Memory B cell (primary cell): ENCODE results near the gene DEF6.
A peak's percentile ranks its signal among the peaks of the same experiment; 100 is the strongest.

Experiments
- ATAC-seq: fragments of 150-1000 bp; cut with Tn5 transposase; 2 replicates; pipeline ENCODE4 v1.10.0; 2021; ENCODE audit warnings: low read depth, mild to moderate bottlenecking, moderate library complexity
- DNase-seq, 2 donors: peaks; one replicate each; pipeline ENCODE4 v3.0.0; 2022; ENCODE audit warnings: low spot score in 2 of 2
- H3K27ac Mint-ChIP-seq: one replicate; pipeline ENCODE4 v1.8.0; 2022; ENCODE audit warnings: mild to moderate bottlenecking, moderate library complexity, mixed read lengths
- H3K27me3 Mint-ChIP-seq: one replicate; pipeline ENCODE4 v1.8.0; 2022; ENCODE audit warnings: mixed read lengths
- H3K36me3 Mint-ChIP-seq: one replicate; pipeline ENCODE4 v1.8.0; 2022; ENCODE audit warnings: mild to moderate bottlenecking, mixed read lengths
- H3K4me1 Mint-ChIP-seq: one replicate; pipeline ENCODE4 v1.8.0; 2022; ENCODE audit warnings: mixed read lengths
- H3K4me3 Mint-ChIP-seq: one replicate; pipeline ENCODE4 v1.8.0; 2022; ENCODE audit warnings: mild to moderate bottlenecking, moderate library complexity, mixed read lengths
- H3K9me3 Mint-ChIP-seq: one replicate; pipeline ENCODE4 v1.8.0; 2022; ENCODE audit warnings: mixed read lengths

The DEF6 gene

DNA sequence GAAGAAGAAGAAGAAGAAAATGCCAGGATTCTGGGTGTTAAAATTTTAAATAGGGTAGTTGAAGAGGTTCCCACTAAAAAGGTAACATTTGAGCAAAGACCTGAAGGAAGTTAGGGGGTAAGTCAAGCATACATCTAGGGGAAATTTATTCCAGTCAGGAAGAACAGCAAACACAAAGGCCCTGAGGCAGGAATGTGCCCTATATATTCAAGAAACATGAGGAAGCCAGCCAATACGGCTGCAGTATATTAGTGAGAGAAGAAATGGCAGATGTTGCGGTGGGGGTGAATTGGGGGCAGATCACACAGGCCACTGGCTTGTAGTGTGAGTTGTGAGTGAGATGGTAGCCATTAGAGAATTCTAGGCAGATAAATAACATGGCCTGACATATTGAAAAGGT lies 32.1 kb upstream of the DEF6 start:
- Mint-ChIP-seq H3K27ac (no peak overlapping the region), H3K4me1 (peaks cover 33% of the 10 kb centered on the region), H3K4me3 (no peak overlapping the region), H3K36me3 (peaks cover 6% of the 10 kb centered on the region), H3K27me3 (no peaks in the 10 kb centered on the region), H3K9me3 (no peaks in the 10 kb centered on the region)
- no peak for ATAC-seq
- no peak for DNase-seq

DNA sequence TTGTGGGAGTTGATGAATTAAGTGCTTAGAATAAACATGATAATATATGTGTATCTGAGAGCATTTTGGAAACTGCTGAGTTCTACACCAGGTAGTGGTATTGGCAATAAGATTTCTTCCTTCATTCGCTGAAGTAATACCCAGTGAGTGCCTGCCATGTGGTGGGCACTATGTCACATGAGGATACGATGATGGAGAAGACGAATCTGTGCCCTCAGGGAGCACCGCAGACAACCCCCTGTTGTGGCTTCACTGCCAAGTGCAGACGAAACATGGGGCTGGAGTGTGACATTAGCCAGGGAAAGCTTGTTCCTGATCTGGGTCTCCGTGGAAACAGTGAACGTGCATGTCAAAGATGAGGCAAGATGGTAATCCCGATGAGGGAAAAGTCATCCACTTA lies 30.2 kb upstream of the DEF6 start:
- H3K9me3 Mint-ChIP-seq, result no peaks in the 10 kb centered on the region
- H3K27ac Mint-ChIP-seq, result no peak overlapping the region
- ATAC-seq, result no peak

DNA sequence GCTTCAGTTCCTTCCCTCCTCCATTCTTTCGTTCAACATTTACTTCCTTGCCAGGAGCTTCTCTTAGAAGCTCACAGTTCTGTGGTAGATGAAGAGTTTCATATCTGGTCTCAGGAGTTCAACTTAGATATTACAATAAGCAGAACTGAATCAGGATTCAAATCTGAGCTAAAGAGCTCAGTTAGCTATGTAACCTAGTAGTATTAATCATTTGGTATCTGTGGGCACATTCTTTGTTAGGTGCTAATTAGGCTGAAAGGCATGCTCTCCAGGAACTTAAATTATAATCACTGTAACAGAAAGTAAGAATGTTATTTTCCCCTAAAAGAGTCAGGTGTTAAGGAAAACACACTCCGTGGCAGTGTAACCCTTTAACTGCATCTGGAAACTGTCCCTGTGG lies 29.7 kb upstream of the DEF6 start:
- no peaks in the 10 kb centered on the region for H3K27me3 Mint-ChIP-seq
- peaks cover 15% of the 10 kb centered on the region for H3K4me1 Mint-ChIP-seq
- H3K27ac Mint-ChIP-seq, result no peak overlapping the region
- ATAC-seq (no peak), DNase-seq (no peak)
- peaks cover 6% of the 10 kb centered on the region for H3K36me3 Mint-ChIP-seq
- no peaks in the 10 kb centered on the region for H3K9me3 Mint-ChIP-seq
- no peak overlapping the region for H3K4me3 Mint-ChIP-seq

More for the DNA sequence above, 30.2 kb upstream of the DEF6 start:
- peaks cover 20% of the 10 kb centered on the region for H3K4me1 Mint-ChIP-seq
- no peak for DNase-seq
- no peaks in the 10 kb centered on the region for H3K27me3 Mint-ChIP-seq
- H3K36me3 Mint-ChIP-seq, result peaks cover 6% of the 10 kb centered on the region
- H3K4me3 Mint-ChIP-seq, result no peak overlapping the region

DNA sequence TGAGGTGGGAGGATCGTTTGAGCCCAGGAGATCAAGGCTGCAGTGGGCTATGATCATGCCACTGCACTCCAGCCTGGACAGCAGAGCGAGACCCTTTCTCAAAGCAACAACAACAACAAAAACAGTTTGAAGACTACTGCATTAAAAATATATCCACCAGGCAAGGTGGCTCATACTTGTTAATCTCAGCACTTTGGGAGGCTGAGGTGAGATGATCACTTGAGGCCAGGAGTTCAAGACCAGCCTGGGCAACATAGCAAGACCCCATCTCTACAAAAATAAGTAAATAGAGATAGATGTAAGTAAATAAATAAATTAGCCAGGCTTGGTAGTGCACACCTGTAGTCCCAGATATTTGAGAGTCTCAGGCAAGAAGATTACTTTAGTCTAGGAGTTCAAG lies 25.6 kb upstream of the DEF6 start:
- no peak for ATAC-seq
- H3K4me1 Mint-ChIP-seq, result peaks cover 8% of the 10 kb centered on the region
- no peaks in the 10 kb centered on the region for H3K27me3 Mint-ChIP-seq
- no peak for DNase-seq
- H3K4me3 Mint-ChIP-seq, result no peak overlapping the region
- no peaks in the 10 kb centered on the region for H3K9me3 Mint-ChIP-seq
- no peak overlapping the region for H3K27ac Mint-ChIP-seq
- peaks cover 5% of the 10 kb centered on the region for H3K36me3 Mint-ChIP-seq

DNA sequence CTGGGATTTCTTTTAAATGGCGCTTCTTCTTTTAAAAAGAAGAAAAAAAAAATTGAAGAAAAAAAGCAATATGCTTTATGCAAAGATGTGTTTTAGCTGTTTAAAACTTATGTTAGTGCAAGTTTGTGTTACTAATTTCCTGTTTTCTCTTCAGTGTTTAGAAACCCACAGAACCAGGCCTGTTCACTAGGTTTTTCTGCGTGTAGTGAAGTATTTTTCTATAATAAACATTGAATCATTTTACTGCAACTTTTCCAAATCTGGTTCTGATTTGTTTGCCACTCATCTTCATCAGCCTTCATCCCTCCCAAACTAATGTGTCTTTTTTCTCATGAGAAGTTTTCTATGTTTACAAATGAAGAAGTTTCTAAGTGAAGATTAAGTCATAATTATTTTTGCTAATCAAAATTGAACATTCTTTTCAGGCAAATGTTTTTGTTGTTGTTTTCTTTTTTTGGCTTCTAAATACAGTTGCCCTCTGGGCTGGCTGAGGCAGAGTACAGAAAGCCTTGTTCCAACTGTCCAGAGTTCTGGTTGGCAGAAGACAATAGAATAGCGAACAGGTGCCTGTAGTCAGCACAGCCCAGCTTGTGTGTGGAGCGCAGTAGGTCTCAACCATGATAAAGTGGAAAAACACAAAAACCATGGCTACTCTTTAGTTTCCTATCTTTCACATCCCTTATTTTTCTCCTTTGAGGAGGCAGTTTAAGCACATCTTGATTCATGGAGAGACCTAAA lies 23.6 kb upstream of the DEF6 start:
- ATAC-seq (no peak), DNase-seq (no peak)
- no peaks in the 10 kb centered on the region for H3K9me3 Mint-ChIP-seq
- H3K36me3 Mint-ChIP-seq, result peaks cover 3% of the 10 kb centered on the region
- H3K27me3 Mint-ChIP-seq, result no peaks in the 10 kb centered on the region
- H3K4me3 Mint-ChIP-seq, result no peak overlapping the region
- H3K4me1 Mint-ChIP-seq, result peaks cover 11% of the 10 kb centered on the region
- no peak overlapping the region for H3K27ac Mint-ChIP-seq

DNA sequence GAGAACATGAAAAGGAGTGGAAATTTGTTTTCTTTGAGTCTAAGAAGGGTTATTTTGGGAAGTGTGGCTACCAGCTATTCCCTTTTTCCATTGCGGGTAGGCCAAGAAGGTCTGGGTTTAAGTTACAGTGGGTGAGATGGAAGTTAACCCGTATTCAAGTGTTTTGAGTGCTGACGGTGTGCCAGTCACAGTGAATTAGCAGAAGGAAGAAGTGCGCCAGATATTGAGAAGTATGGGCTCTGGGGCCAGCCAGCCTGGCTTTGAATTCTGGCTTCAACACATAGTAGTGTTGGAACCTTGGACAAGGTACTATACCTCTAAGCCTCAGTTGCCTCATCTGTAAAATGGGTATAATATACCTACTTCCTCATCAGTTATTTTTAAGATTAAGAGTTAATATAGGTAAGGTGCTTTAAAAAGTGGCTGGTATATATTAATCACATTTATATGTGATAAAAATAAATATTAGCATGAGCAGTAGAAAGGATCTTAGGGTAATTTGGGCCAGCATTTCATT lies 21.8 kb upstream of the DEF6 start:
- H3K27me3 Mint-ChIP-seq, result no peaks in the 10 kb centered on the region
- peaks cover 1% of the 10 kb centered on the region for H3K36me3 Mint-ChIP-seq
- no peak overlapping the region for H3K4me3 Mint-ChIP-seq
- H3K9me3 Mint-ChIP-seq, result no peaks in the 10 kb centered on the region
- no peak for ATAC-seq
- peak overlapping the region; percentile 35 for H3K27ac Mint-ChIP-seq
- DNase-seq, result no peak
- peaks cover 11% of the 10 kb centered on the region for H3K4me1 Mint-ChIP-seq

DNA sequence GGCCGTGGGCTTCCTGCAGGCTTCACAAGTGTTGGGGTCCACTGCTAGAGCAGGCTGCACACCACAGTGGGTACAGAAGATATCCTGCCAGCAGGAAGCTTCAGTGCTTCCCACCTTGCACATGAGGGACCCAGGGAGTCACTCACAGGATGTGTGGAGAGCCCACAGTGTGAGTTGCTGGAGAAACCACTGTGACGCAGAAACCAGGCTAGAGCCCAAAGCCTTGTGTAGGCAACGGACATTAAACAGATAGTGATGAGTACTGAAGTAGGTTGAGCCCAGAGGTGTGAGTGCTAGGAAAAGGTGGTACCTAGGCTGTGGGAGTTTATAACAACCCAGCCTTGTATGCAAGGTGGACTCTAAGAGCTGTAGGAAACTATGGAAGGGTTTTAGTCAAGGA lies 18.9 kb upstream of the DEF6 start:
- H3K27me3 Mint-ChIP-seq, result no peaks in the 10 kb centered on the region
- H3K9me3 Mint-ChIP-seq, result no peaks in the 10 kb centered on the region
- DNase-seq, result no peak
- no peak for ATAC-seq
- H3K4me1 Mint-ChIP-seq, result peaks cover 11% of the 10 kb centered on the region
- H3K27ac Mint-ChIP-seq, result no peak overlapping the region
- H3K36me3 Mint-ChIP-seq, result peaks cover 13% of the 10 kb centered on the region
- H3K4me3 Mint-ChIP-seq, result no peak overlapping the region

DNA sequence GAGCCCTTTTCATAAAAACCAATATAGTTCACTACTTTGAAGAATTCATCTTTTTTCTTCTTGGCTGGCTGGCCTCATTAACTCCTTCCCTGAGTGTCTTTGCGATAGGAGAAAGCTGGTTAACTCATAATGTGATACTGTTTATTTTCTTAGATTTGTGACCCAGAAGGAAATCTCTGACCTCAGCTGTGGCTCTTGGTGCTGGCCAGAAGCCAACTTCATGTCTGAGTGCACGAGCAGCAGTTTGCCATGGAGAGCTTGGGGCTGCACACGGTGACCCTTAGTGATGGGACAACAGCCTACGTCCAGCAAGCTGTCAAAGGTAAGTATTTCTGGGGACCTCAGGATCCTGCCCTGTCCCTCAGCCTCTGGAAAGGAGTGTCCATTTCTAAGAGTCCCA lies 16.7 kb upstream of the DEF6 start:
- H3K27me3 Mint-ChIP-seq, result no peaks in the 10 kb centered on the region
- H3K36me3 Mint-ChIP-seq, result peaks cover 21% of the 10 kb centered on the region
- H3K4me1 Mint-ChIP-seq, result peaks cover 8% of the 10 kb centered on the region
- ATAC-seq, result no peak
- no peaks in the 10 kb centered on the region for H3K9me3 Mint-ChIP-seq
- H3K4me3 Mint-ChIP-seq, result no peak overlapping the region
- no peak for DNase-seq
- no peak overlapping the region for H3K27ac Mint-ChIP-seq

DNA sequence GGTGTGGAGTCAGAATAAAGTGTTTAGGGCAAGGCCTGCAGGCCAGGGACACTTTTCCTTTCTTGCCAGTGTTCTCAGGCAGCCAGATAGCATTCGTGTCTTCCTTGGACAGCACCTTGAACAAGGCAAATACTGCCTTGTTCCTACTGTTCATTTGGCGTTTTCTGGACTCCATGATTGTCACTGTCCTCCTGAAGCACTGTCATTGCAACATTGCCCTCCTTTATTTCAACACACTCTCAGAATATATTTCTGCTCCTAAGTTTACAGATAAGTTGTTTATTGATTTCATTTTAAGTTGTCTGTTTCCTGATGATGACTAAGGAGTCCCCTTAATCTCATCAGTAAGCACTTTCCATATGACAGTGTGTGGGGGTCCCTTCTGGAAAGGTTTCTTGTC lies 15.1 kb upstream of the DEF6 start:
- Mint-ChIP-seq H3K4me3 (no peak overlapping the region), H3K4me1 (peaks cover 4% of the 10 kb centered on the region), H3K36me3 (peaks cover 31% of the 10 kb centered on the region), H3K27ac (no peak overlapping the region), H3K9me3 (no peaks in the 10 kb centered on the region), H3K27me3 (no peaks in the 10 kb centered on the region)
- ATAC-seq, result no peak
- no peak for DNase-seq

DNA sequence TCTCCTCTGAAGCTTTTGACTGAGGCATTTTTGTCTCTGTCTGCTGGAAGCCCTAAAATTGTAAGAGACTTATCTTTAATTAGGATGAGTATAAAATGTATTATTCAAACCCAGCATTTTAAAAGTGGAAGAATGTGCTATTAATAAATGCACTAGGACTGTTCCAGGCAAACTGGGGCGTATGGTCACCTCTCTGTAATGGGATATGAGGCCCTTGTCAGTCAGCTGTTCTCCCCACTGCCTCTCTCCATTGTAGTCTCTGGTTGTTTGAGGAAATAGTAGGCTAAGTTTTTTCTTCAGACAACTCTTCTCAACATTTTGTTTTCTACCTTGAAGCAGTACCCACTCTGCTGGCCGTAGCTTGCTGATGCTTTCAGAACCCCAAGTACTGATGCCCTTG lies 14.3 kb upstream of the DEF6 start:
- Mint-ChIP-seq H3K27me3 (no peaks in the 10 kb centered on the region), H3K4me1 (peaks cover 4% of the 10 kb centered on the region), H3K36me3 (peaks cover 31% of the 10 kb centered on the region), H3K9me3 (no peaks in the 10 kb centered on the region), H3K27ac (peak overlapping the region; percentile 35), H3K4me3 (no peak overlapping the region)
- ATAC-seq, result no peak
- no peak for DNase-seq

DNA sequence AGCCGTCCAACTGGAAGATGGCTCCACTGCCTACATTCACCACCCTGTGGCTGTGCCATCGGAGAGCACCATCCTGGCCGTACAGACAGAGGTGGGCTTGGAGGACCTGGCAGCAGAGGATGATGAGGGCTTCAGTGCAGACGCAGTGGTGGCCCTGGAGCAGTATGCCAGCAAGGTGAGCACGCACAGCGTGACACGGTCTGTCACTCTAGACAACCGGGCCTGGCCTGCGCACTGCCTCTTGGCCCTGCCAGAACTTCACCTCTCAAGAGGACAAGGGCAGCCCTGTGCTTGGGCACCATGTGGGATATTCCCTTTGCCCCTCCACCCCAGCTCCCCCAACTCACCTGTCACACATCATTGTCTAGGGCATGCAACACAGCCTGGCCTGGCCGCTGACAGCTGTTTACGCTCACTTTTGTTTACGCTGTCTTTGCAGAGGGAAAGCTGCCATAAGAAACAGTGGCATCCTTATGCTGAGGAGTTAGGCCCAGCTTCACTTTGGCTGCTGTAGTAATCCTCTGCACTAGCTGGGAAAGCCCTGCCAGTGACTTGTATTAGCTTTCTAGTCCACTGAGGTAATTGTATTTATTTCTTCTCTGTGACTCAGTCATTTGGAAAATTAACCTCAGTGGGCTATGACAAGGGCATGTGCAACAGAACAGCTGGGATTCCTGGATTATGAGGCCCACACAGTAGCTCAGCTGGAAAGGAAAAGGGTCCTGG lies 9.8 kb upstream of the DEF6 start:
- Mint-ChIP-seq H3K9me3 (no peaks in the 10 kb centered on the region), H3K27ac (no peak overlapping the region), H3K36me3 (peaks cover 46% of the 10 kb centered on the region), H3K27me3 (no peaks in the 10 kb centered on the region), H3K4me1 (peaks cover 9% of the 10 kb centered on the region), H3K4me3 (no peak overlapping the region)
- DNase-seq, result no peak
- no peak for ATAC-seq

DNA sequence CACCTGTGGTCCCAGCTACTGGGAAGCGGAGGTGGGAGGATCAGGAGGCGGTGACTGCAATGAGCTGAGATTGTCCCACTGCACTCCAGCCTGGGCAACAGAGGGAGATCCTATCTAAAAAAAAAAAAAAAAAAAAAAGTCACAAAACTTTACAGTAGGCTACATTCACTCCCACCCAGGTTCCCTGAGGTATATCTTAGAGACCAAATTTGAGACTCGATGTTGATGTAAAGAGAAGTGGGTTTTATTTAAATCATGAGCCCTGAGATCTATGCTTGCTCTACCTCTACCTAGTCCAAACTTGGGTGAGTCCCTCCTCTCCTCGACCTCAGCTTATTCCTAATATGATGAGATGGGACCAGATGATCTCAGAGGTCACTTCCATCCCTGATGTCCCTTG lies 8.8 kb upstream of the DEF6 start:
- Mint-ChIP-seq H3K4me3 (no peak overlapping the region), H3K27ac (no peak overlapping the region), H3K9me3 (no peaks in the 10 kb centered on the region), H3K27me3 (no peaks in the 10 kb centered on the region), H3K4me1 (peaks cover 9% of the 10 kb centered on the region), H3K36me3 (peaks cover 44% of the 10 kb centered on the region)
- DNase-seq (no peak), ATAC-seq (no peak)

DNA sequence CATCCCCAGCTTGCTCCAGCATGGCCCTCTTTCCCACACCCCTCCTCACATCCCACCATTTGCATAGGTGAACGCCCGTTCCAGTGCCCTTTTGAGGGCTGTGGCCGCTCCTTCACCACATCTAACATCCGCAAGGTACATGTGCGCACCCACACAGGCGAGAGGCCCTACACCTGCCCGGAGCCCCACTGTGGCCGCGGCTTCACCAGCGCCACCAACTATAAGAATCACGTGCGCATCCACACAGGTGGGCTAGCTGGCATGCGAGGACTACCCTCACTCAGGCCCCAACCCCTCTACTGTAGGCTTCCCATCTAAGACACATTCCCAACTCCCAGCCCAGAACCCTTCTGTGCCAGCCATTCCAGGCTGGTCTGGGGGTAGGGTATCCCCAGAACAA lies 6.1 kb upstream of the DEF6 start:
- Mint-ChIP-seq H3K36me3 (peaks cover 34% of the 10 kb centered on the region), H3K4me3 (no peak overlapping the region), H3K4me1 (peaks cover 13% of the 10 kb centered on the region), H3K9me3 (no peaks in the 10 kb centered on the region), H3K27ac (no peak overlapping the region), H3K27me3 (no peaks in the 10 kb centered on the region)
- ATAC-seq, result no peak
- DNase-seq, result no peak

DNA sequence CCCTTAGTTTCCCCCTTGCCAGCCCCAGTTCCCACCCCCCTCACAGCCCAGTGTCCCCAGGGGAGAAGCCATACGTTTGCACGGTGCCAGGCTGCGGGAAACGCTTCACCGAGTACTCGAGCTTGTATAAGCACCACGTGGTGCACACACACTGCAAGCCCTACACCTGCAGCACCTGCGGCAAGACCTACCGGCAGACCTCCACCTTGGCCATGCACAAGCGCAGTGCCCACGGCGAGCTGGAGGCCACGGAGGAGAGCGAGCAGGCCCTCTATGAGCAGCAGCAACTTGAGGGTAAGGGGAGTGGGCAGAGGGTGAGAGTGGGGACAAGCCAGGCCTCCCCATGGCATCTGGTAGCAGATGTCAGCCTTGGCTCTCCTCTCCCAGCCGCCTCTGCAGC lies 5.1 kb upstream of the DEF6 start:
- Mint-ChIP-seq H3K27ac (peak overlapping the region; percentile 6), H3K9me3 (no peaks in the 10 kb centered on the region), H3K27me3 (no peaks in the 10 kb centered on the region), H3K4me3 (no peak overlapping the region), H3K36me3 (peaks cover 30% of the 10 kb centered on the region), H3K4me1 (peaks cover 13% of the 10 kb centered on the region)
- ATAC-seq (peak; percentile 79), DNase-seq (no peak)

DNA sequence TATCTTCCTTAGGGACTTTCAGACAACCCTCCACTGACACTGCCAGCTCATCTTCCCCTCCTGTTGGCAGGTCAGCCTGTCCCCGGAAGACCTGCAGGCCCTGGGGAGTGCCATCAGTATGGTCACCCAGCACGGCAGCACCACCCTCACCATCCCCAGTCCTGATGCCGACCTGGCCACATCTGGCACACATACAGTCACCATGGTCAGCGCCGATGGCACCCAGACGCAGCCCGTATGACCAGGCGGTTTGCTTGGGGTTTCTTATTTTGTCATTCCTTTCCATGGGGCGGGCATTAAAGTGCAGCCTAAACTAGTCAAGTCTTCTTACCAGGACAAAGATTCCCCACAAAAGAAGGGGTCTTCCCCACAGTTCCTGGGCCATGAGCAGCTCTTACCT lies 3.9 kb upstream of the DEF6 start:
- H3K4me3 Mint-ChIP-seq, result no peak overlapping the region

More for the DNA sequence above, 3.9 kb upstream of the DEF6 start:
- peaks cover 15% of the 10 kb centered on the region for H3K4me1 Mint-ChIP-seq
- no peaks in the 10 kb centered on the region for H3K27me3 Mint-ChIP-seq
- no peaks in the 10 kb centered on the region for H3K9me3 Mint-ChIP-seq
- peaks cover 30% of the 10 kb centered on the region for H3K36me3 Mint-ChIP-seq
- no peak overlapping the region for H3K27ac Mint-ChIP-seq
- DNase-seq (no peak), ATAC-seq (no peak)
